ENCODE measurements around the gene ZNF648.
"Not testable (repeated sequence)": the region's sequence is repeated elsewhere in the genome, so short reads cannot be mapped to it uniquely, and the experiment has no call there.

The ZNF648 gene

GRCh38 chr1:182061594-182061993 is at the start of gene ZNF648:
ZNF648 (minus strand) TSS chr1:182061712; CDS start chr1:182058010, 3,702 bp downstream.
- no peak for DNase-seq (ENCODE audit: low read depth)

- DNase-seq (ENCODE audit: low read depth): no peak
Observed at GRCh38 chr1:182110635-182111034, 49.1 kb upstream of the ZNF648 start.

DNA sequence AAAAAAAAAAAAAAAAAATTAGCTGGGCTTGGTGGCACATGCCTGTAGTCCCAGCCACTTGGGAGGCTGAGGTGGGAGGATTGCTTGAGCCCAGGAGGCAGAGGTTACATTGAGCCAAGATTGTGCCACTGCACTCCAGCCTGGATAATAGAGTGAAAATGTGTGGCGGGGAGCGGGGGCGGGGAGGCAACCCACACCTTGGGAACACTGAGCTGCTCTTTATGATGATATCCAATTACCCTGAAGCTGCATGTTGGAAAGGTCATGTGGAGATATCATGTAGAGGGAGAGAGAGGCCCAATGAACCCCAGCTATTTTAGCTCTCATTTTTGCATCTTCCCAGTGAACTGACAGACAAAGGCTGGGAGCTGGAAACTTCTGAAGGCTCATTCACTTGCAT is 48.3 kb upstream of the ZNF648 start:
- no peak for DNase-seq (ENCODE audit: low read depth)

- DNase-seq (ENCODE audit: low read depth): no peak
Observed at GRCh38 chr1:182107209-182107608, 45.7 kb upstream of the ZNF648 start.

DNA sequence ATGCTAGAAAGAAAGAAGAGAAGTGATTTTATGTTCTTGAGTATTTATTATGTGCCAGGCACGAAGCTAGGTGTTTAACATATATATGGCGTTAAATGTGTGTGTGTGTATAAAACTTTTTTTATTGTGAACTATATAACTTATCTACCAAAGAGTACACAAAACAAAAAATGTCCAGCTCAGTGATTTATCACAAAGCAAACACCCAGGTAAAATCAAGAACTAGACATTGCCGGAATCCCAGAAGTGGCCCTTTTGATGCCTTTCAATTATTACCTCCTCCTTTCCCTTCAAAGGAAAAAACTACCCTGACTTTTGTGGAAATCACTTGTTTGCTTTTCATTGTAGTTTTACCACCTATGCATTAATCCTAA is 40.5 kb upstream of the ZNF648 start:
- no peak for DNase-seq (ENCODE audit: low read depth)

- no peak for DNase-seq (ENCODE audit: low read depth)
Observed at GRCh38 chr1:182101415-182102042, 40.0 kb upstream of the ZNF648 start.

GRCh38 chr1:182098301-182098700 is 36.8 kb upstream of the ZNF648 start:
- DNase-seq (ENCODE audit: low read depth): no peak

- DNase-seq (ENCODE audit: low read depth): no peak
Observed at GRCh38 chr1:182095946-182096345, 34.4 kb upstream of the ZNF648 start.

DNA sequence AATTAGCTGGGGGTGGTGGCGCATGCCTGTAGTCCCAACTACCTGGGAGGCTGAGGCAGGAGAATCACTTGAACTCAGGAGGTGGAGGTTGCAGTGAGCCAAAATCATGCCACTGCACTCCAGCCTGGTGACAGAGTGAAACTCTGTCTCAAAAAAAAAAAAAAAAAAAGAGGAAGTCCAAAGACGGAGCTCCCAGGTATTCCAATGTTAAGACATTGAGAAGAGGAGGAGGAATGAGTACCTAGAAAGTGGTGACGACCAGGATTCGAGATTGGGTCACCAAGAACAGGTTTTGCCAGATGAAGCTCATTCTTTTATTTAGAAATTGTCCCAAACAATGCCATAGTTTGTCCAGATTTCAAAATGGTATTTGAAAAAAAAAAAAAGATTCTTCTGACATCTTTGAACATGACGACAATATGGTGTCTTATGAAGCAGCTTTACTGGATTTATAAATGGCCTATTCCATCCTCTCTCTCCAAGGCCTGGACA is 33.0 kb upstream of the ZNF648 start:
- not testable (repeated sequence) for DNase-seq (ENCODE audit: low read depth)

- no peak for DNase-seq (ENCODE audit: low read depth)
Observed at GRCh38 chr1:182093781-182094180, 32.3 kb upstream of the ZNF648 start.

DNA sequence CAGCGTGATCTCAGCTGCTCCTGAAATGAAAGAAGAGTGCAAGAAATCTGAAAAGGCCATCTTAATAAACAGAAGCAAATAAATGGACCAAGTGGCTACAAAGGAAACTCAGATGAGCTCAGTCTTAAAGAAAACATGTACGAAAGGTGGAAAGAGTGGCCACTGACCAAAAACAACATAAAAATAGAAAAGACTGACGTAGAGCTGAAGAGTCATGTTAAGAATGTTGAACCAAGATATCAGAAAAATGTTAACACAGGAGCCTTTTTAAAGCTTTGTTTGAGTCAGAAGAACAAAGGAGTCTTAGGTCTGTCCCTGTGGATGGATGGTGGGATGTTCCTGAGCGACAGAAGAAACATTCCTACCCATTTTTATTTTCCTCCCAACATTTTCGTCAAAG is 30.8 kb upstream of the ZNF648 start:
- no peak for DNase-seq (ENCODE audit: low read depth)

DNA sequence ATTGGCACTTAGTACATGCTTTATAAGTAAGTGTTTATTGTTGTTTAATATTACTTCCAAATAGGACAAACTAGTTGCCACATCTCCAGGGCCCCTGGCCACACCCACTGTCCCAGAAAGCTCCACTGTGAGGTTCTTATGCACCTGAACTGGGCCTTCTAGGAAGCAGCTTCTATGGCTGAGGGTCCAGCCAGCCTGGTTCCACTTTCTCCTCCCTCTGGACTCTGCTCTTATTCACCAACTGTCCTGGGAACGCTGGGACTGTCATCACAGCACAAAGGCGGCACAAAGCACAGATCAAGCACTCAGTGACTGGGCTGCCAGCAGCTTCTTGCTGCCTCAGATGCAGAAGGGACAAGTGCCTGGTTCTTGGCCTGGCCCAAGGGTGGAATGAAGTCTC is 29.6 kb upstream of the ZNF648 start:
- no peak for DNase-seq (ENCODE audit: low read depth)

- no peak for DNase-seq (ENCODE audit: low read depth)
Observed at GRCh38 chr1:182087719-182088350, 26.3 kb upstream of the ZNF648 start.

DNA sequence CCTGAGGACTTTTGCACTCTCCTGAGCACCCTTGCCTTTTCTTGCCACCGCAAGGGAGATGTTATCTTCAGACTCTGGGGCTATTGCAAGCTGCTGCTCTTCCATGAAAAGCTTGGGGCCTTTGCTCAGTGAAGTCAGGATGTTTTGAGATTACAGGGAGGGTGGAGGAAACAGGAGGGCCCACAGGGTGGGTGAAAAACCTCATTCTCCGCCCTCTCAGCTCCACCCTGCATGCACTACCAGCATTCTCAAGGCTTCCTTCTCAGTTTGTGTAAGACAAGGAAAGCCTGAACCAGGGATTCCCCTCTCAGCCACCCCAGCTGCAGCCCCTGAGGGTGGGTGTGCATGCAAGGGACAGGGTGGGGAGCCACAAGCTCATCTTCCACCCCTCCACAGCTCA is 25.8 kb upstream of the ZNF648 start:
- no peak for DNase-seq (ENCODE audit: low read depth)

GRCh38 chr1:182086620-182087019 is 25.1 kb upstream of the ZNF648 start:
- no peak for DNase-seq (ENCODE audit: low read depth)

DNA sequence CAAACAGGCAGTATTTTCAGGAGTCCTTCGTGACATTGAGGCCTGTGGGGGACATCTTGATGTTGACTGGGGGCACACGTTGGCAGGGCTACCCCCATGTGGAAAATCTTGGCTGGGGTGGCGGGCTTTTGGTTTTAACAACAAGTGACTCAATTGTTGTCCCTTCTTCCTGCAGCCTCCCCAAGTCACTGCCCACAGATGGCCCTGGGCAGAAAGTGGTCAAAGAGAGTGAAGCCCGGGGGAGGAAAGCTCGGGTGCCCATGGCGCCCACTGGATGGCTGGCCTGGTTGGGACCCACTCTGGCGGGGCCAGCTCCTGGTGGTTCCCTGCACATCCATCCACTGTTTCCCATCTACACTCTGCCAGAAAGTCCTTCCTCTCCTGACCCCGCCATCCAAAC is 24.6 kb upstream of the ZNF648 start:
- DNase-seq (ENCODE audit: low read depth): no peak

DNA sequence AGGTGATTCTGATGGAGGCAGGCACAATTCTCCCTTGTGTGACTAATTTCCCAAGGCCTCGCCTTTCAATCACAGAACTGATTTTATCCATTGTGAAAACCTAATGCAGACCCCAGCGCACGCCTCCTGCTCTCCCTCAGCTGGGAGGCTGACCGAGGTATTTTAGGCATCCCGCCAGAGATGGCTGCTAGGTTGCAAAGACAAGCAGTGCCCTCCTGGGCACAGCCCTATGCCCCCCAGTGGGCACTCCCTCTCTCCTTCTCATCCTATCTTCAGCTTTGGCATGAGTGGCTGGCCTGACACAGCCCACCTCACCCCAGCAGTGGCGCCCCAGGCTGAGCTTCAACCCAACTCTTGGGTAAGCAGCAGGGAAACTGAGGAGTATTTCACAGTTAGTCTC is 24.2 kb upstream of the ZNF648 start:
- DNase-seq (ENCODE audit: low read depth): no peak

GRCh38 chr1:182084487-182085316 is 23.2 kb upstream of the ZNF648 start:
- peak; percentile 54 for DNase-seq (ENCODE audit: low read depth)

DNA sequence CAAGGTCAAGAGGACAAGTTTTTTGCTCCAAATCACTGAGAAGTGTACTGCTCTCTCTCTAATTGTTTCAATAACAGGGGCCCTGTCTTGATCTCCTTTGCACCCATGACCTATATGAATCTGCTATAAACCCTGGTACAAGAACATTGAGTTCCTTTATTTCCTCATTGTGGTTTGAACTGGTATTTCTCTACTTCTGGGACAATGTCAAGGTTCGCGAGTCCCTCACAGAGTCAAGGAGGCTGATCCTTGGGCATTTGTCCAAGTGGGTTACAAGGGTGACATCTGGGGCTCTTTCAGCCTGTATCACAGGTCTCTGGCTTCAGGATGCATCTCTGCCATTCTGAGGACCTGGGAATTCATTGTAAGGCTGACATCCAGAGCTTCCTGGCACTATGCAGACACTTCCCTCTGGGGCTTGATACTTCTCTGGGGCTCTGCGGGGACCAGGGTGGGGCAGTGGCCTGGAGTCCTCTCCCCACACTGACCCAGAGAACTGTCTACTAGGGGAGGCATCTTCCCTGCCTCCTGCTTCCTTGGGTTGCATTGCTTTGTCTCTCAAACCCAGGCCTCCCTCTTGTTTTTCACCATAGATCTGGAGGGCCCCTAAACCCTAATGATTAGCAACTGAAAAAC is 22.5 kb upstream of the ZNF648 start:
- DNase-seq (ENCODE audit: low read depth): no peak

DNA sequence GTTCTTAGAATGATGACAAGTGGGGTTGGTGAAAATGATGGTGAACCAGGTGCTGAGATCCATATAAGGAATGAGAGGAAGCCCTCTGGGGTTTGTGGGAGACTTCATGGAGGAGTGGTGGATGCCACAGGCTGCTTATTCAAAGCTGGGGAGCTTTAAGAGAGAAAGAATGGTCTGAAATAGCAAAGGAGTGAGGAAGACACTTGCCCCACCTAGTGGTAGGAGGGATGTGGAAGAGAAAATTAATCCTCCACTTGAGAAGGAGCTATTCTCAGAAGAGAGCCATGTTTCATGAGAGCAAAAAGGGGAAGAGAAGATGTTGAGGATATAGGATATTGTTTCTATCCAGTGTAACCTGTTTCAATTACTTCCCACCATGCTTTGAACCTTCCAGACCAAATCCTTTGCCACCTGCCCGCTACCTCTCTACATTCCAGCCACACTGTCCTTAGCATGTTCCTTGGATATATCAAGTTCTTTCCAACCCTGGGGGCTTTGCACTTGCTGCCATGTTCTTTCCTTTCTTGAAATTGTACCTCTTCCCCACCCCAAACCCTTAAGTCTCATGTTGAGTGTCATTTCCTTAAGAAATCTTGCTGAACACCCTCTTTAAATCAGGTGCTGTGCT is 19.6 kb upstream of the ZNF648 start:
- DNase-seq (ENCODE audit: low read depth): no peak

DNA sequence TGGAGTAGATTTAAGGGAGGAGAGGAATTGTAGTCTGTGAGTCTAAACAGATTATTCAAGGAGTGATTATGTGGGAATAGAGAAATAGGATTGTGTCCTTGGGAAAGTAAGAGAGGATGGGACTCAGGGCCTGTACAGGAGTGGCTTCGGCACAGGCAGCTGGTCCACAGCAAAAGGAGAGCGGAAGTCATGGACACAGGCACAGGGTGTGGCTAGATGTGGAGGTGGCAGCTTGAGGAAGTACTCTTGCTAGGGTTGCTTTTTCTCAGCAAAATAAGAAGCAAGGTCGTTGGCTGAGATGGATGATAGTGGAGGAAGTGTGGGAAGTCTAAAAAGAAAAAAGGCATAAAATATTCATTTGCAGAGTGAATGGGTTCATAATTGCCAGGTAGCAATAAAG is 18.5 kb upstream of the ZNF648 start:
- no peak for DNase-seq (ENCODE audit: low read depth)

GRCh38 chr1:182071924-182072323 is 10.4 kb upstream of the ZNF648 start:
- DNase-seq (ENCODE audit: low read depth): no peak

Measured in stimulated activated CD8-positive, alpha-beta memory T cell treated with anti-CD3 and anti-CD28 coated beads, Interleukin-15, amount 100 ng/mL, for 24 hours (primary cell).